Body of pancreas (tissue), 4 donors: Measurements from ENCODE around the gene USP49.

Experiments
- POLR2A ChIP-seq, 3 donors: fragments of 450-650 bp; IDR thresholded peaks; one replicate each; pipeline ENCODE4 v1.6.1; 2016; ENCODE audit warnings: antibody characterized with exemption in 3 of 3, mild to moderate bottlenecking in 2 of 3
- TF ChIP-seq, protein P1 (sequence below), 7 experiments: fragments of 450-650 bp in 4 of 7; fragments of 200-600 bp in 3 of 7; sonication (generic) in 3 of 7; IDR thresholded peaks; one replicate each; pipeline ENCODE4 v1.5.1; 2016 to 2019; ENCODE audit warnings: antibody characterized with exemption in 7 of 7

DNA sequence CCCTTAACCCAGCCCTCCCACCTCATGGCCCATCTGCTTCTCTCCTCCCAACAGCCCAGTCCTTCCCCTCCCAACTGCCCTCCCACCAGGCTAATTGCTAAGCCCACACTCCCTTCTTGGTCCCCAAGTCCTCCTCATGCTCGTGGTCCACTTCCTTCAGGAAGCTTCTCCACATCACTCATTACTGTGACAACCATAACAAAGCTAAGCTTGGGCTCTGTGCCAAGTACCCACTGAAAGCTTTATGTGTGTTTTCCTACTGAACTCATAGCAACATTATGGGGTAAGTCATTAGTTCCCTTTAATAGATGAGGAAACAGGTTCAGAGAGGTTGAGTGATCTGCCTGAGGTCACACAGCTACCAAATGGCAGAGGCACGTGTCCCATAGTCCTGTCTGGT lies 131.7 kb downstream of the USP49 start:
- TF ChIP-seq, protein P1, sequence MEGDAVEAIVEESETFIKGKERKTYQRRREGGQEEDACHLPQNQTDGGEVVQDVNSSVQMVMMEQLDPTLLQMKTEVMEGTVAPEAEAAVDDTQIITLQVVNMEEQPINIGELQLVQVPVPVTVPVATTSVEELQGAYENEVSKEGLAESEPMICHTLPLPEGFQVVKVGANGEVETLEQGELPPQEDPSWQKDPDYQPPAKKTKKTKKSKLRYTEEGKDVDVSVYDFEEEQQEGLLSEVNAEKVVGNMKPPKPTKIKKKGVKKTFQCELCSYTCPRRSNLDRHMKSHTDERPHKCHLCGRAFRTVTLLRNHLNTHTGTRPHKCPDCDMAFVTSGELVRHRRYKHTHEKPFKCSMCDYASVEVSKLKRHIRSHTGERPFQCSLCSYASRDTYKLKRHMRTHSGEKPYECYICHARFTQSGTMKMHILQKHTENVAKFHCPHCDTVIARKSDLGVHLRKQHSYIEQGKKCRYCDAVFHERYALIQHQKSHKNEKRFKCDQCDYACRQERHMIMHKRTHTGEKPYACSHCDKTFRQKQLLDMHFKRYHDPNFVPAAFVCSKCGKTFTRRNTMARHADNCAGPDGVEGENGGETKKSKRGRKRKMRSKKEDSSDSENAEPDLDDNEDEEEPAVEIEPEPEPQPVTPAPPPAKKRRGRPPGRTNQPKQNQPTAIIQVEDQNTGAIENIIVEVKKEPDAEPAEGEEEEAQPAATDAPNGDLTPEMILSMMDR (IDR thresholded peaks at IDR 0.05) = no peak
- TF ChIP-seq POLR2A (IDR thresholded peaks at IDR 0.05) = no peak
